ENCODE results near the gene MT1E. TPM values are rescaled to one million over a fixed set of nuclear protein-coding genes. Genes with fewer than 3 reads are reported as not detected.

Gene MT1E
- total and polyA plus RNA-seq, 2 of the 8 experiments (the other 6 are each of a cell fraction or from before 2014, with no cell fraction given) = 7.9 to 117 TPM

- no peak within 1 kb of the TSS for H3K4me2 ChIP-seq (ENCODE audit: insufficient read depth in 1 of 2, low read depth in 2 of 2, low read length in 2 of 2)
- peaks cover 0 to 7% (median 4%) of the 10 kb centered on the region in 4 experiments; a peak in 2 of 7 replicates for H3K4me1 ChIP-seq (replicated peaks in 1 of 4; ENCODE audit: control insufficient read depth in 3 of 4, insufficient read depth in 4 of 4, low read length in 3 of 4)
- TF ChIP-seq POLR2A (IDR thresholded peaks at IDR 0.05; ENCODE audit: control extremely low read depth in 1 of 2, low read depth in 2 of 2, low read length in 2 of 2) (no peak), ATF2 (IDR thresholded peaks at IDR 0.05; ENCODE audit: low read length) (no peak), FOSL1 (IDR thresholded peaks at IDR 0.05; ENCODE audit: insufficient read depth, low read depth, low read length) (no peak), TEAD4 (IDR thresholded peaks at IDR 0.05; ENCODE audit: low read depth, low read length) (no peak), POU5F1 (IDR thresholded peaks at IDR 0.05; ENCODE audit: low read depth, low read length) (no peak)
- no peaks in the 10 kb centered on the region for H3K79me1 ChIP-seq (ENCODE audit: low read depth, low read length)
- H3K36me3 ChIP-seq (ENCODE audit: control insufficient read depth in 2 of 4, insufficient read depth in 4 of 4, low read length in 3 of 4) = no peaks in the 10 kb centered on the region
- no peaks in the 10 kb centered on the region for H3K9me3 ChIP-seq (ENCODE audit: insufficient read depth in 2 of 2, low read depth in 1 of 2, low read length in 1 of 2)
- CTCF ChIA-PET (ENCODE audit: partially characterized antibody) = interaction anchor here (1.0 to 5.5 kb wide), 4 partner anchors 9 to 50 kb away, joined by 3 to 28 read pairs (median 6); partner anchors contain the start of gene MT1G
- no peak for DNase-seq (ENCODE audit: low read depth in 1 of 2, low spot score in 2 of 2)
- no peak within 1 kb of the TSS for H2BK12ac ChIP-seq (ENCODE audit: low read depth, low read length)
- H3K18ac ChIP-seq (ENCODE audit: extremely low read depth, low read length) = no peak within 1 kb of the TSS
- H3K4ac ChIP-seq (replicated peaks; ENCODE audit: insufficient read length, low read depth, low read length) = no peak within 1 kb of the TSS
- FAIRE-seq = no peak
- H4K5ac ChIP-seq (ENCODE audit: insufficient read length, low read depth, low read length) = no peak within 1 kb of the TSS
- H3K79me2 ChIP-seq (ENCODE audit: control insufficient read depth in 1 of 2, insufficient read depth in 2 of 2, low read length in 2 of 2) = no peaks in the 10 kb centered on the region
- no peak within 1 kb of the TSS for H3K14ac ChIP-seq (ENCODE audit: insufficient read length)
- no peak within 1 kb of the TSS for H4K91ac ChIP-seq (replicated peaks; ENCODE audit: insufficient read length, low read length)
- H2BK120ac ChIP-seq (replicated peaks; ENCODE audit: low read depth, low read length) = no peak within 1 kb of the TSS
- no peak within 1 kb of the TSS; the same call in 1 of the 2 replicates for H2BK20ac ChIP-seq (ENCODE audit: low read length)
- H2BK15ac ChIP-seq (ENCODE audit: low read length) = no peak within 1 kb of the TSS
- peak within 1 kb of the TSS; percentile 35; the same call in 1 of the 2 replicates for H4K8ac ChIP-seq (ENCODE audit: extremely low read depth, insufficient read depth, low read length)
- no peak within 1 kb of the TSS for H2AK5ac ChIP-seq (ENCODE audit: low read depth, low read length)
- H3K27ac ChIP-seq (ENCODE audit: low read depth, low read length) = no peak within 1 kb of the TSS
- H2BK5ac ChIP-seq (ENCODE audit: low read depth, low read length) = no peak within 1 kb of the TSS
- H3K9ac ChIP-seq (replicated peaks in 1 of 4; ENCODE audit: extremely low read depth in 1 of 4, low read depth in 3 of 4, low read length in 3 of 4) = no peak within 1 kb of the TSS
- no peaks in the 10 kb centered on the region; the same call in 1 of the 2 replicates for H3K23me2 ChIP-seq (ENCODE audit: low read depth, low read length)
- 83% methylated on average over 7 of the region's 7 CpGs; no CpG with 5 or more reads in 1 of the 2 experiments for WGBS, 2 experiments (ENCODE audit: extremely low coverage in 1 of 2, insufficient coverage in 1 of 2, insufficient read length in 1 of 2, insufficient replicate concordance in 2 of 2, low coverage in 1 of 2, low lambda C conversion rate in 2 of 2, missing lambda C conversion rate in 1 of 2)
- no peak within 1 kb of the TSS for H3K23ac ChIP-seq (ENCODE audit: insufficient read length)
- POLR2A ChIA-PET (ENCODE audit: partially characterized antibody) = interaction anchor here (1.3 to 9.1 kb wide), 2 partner anchors 10 to 18 kb away, joined by 5 to 74 read pairs; partner anchors contain the start of genes MT1G and MT1H
- no peak within 1 kb of the TSS for H2AFZ ChIP-seq (ENCODE audit: low read length)
- H3K56ac ChIP-seq (replicated peaks; ENCODE audit: insufficient read length, low read depth, low read length) = no peak within 1 kb of the TSS
- peaks cover 0 to 2% of the 10 kb centered on the region in 2 experiments for H4K20me1 ChIP-seq (replicated peaks in 1 of 2; ENCODE audit: control insufficient read depth in 1 of 2, insufficient read depth in 2 of 2, low read length in 2 of 2)
- H3K27me3 ChIP-seq (replicated peaks in 1 of 4; ENCODE audit: control insufficient read depth in 3 of 4, extremely low read depth in 1 of 4, insufficient read depth in 3 of 4, low read length in 3 of 4) = peaks cover 24 to 61% (median 48%) of the 10 kb centered on the region in 4 experiments
- H3K4me3 ChIP-seq (ENCODE audit: extremely low read depth in 1 of 4, insufficient read depth in 2 of 4, low read depth in 3 of 4, low read length in 4 of 4) = no peak within 1 kb of the TSS
Observed at GRCh38 chr16:56651586-56651985, 26.0 kb downstream of the MT1E start, which contains the start of gene MT1B. Gene MT1B, plus strand, starts transcription at chr16:56651886. Its CDS starts 68 bp downstream, at chr16:56651954.
